Erythroblast (primary cell): Measurements from ENCODE around the gene FZD2.

Source experiments
- GATA1 ChIP-seq: IDR thresholded peaks from 2 replicates; pipeline ENCODE4 v1.6.1; 2011; ENCODE audit warnings: low read depth, mild to moderate bottlenecking, control low read depth, low read length, moderate library complexity
- POLR2A ChIP-seq: IDR thresholded peaks from 2 replicates; pipeline ENCODE4 v1.6.1; 2011; ENCODE audit warnings: mild to moderate bottlenecking, low read length

GRCh38 chr17:44607836-44608690 lies 50.8 kb downstream of the FZD2 start:
- TF ChIP-seq POLR2A = no peak
- TF ChIP-seq GATA1 = no peak
